MM.1S (cell line): ENCODE results near the gene FBLN1.
"Not testable (repeated sequence)": the region's sequence is repeated elsewhere in the genome, so short reads cannot be mapped to it uniquely, and the experiment has no call there.

Experiments used
- EZH2 ChIP-seq: fragments of 300-600 bp; sonication (generic); optimal IDR thresholded peaks from 2 replicates; pipeline ENCODE3; 2017; ENCODE audit warnings: low read depth, mild to moderate bottlenecking, antibody characterized with exemption, low read length, mixed read lengths
- TF ChIP-seq, protein P1 (sequence below): fragments of 300-600 bp; sonication (generic); IDR thresholded peaks from 2 replicates; pipeline ENCODE4 v1.5.1; 2016; ENCODE audit warnings: antibody characterized with exemption, low read length, mixed read lengths

DNA sequence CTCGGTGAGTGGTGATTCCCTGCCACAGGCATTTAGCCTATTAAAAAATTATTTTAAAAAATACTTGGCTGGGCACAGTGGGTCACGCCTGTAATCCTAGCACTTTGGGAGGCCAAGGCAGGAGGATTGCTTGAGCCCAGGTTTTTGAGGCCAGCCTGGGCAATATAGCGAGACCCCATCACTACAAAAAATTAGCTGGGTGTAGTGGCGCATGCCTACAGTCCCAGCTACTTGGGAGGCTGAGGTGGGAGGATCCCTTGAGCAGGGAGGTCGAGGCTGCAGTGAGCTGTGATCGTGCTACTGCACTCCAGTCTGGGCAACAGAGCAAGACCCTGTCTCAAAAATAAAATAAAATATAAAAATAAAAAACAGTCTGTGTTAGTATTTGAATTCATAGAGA is 33.2 kb downstream of the FBLN1 start:
- TF ChIP-seq, protein P1, sequence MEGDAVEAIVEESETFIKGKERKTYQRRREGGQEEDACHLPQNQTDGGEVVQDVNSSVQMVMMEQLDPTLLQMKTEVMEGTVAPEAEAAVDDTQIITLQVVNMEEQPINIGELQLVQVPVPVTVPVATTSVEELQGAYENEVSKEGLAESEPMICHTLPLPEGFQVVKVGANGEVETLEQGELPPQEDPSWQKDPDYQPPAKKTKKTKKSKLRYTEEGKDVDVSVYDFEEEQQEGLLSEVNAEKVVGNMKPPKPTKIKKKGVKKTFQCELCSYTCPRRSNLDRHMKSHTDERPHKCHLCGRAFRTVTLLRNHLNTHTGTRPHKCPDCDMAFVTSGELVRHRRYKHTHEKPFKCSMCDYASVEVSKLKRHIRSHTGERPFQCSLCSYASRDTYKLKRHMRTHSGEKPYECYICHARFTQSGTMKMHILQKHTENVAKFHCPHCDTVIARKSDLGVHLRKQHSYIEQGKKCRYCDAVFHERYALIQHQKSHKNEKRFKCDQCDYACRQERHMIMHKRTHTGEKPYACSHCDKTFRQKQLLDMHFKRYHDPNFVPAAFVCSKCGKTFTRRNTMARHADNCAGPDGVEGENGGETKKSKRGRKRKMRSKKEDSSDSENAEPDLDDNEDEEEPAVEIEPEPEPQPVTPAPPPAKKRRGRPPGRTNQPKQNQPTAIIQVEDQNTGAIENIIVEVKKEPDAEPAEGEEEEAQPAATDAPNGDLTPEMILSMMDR: not testable (repeated sequence)
- TF ChIP-seq EZH2: not testable (repeated sequence)
